ENCODE measurements around the gene FMO1. TPM values are rescaled to one million over a fixed set of nuclear protein-coding genes. Genes with fewer than 3 reads are reported as not detected.
A peak's percentile ranks its signal among the peaks of the same experiment; 100 is the strongest.

Gene FMO1
- total and polyA plus RNA-seq, 2 of the 8 experiments (the other 6 are each of a cell fraction or from before 2014, with no cell fraction given), result 0.11 TPM; not detected in 1

- no peak for FAIRE-seq
- peak overlapping the region; percentile 97 for H2BK120ac ChIP-seq (replicated peaks; ENCODE audit: low read depth, low read length)
- H3K4ac ChIP-seq (replicated peaks; ENCODE audit: insufficient read length, low read depth, low read length), result no peak overlapping the region
- no peak overlapping the region for H2BK15ac ChIP-seq (ENCODE audit: low read length)
- H2BK12ac ChIP-seq (ENCODE audit: low read depth, low read length), result no peak overlapping the region
- no peak overlapping the region for H2BK5ac ChIP-seq (ENCODE audit: low read depth, low read length)
- DNase-seq (ENCODE audit: low read depth in 1 of 2, low spot score in 2 of 2), result no peak
- WGBS, 2 experiments (ENCODE audit: extremely low coverage in 1 of 2, insufficient coverage in 1 of 2, insufficient read length in 1 of 2, insufficient replicate concordance in 2 of 2, low coverage in 1 of 2, low lambda C conversion rate in 2 of 2, missing lambda C conversion rate in 1 of 2), result 95% methylated on average over 3 of the region's 3 CpGs; no CpG with 5 or more reads in 1 of the 2 experiments
- H3K4me3 ChIP-seq (ENCODE audit: extremely low read depth in 1 of 4, insufficient read depth in 2 of 4, low read depth in 3 of 4, low read length in 4 of 4), result no peak overlapping the region
- no peaks in the 10 kb centered on the region for H3K23me2 ChIP-seq (ENCODE audit: low read depth, low read length)
- H3K27ac ChIP-seq (ENCODE audit: low read depth, low read length), result no peak overlapping the region
- H3K4me1 ChIP-seq (replicated peaks in 1 of 4; ENCODE audit: control insufficient read depth in 3 of 4, insufficient read depth in 4 of 4, low read length in 3 of 4), result peaks cover 5 to 30% (median 16%) of the 10 kb centered on the region in 4 experiments; a peak in 6 of 7 replicates
- no peak overlapping the region for H3K14ac ChIP-seq (ENCODE audit: insufficient read length)
- H4K91ac ChIP-seq (replicated peaks; ENCODE audit: insufficient read length, low read length), result no peak overlapping the region
- no peak overlapping the region for H2AFZ ChIP-seq (ENCODE audit: low read length)
- H3K79me2 ChIP-seq (ENCODE audit: control insufficient read depth in 1 of 2, insufficient read depth in 2 of 2, low read length in 2 of 2), result no peaks in the 10 kb centered on the region
- no peaks in the 10 kb centered on the region for H3K9me3 ChIP-seq (ENCODE audit: insufficient read depth in 2 of 2, low read depth in 1 of 2, low read length in 1 of 2)
- H3K4me2 ChIP-seq (ENCODE audit: insufficient read depth in 1 of 2, low read depth in 2 of 2, low read length in 2 of 2), result no peak overlapping the region
- no peak overlapping the region for H2AK5ac ChIP-seq (ENCODE audit: low read depth, low read length)
- H3K27me3 ChIP-seq (replicated peaks in 1 of 4; ENCODE audit: control insufficient read depth in 3 of 4, extremely low read depth in 1 of 4, insufficient read depth in 3 of 4, low read length in 3 of 4), result no peaks in the 10 kb centered on the region
- no peak overlapping the region for H3K23ac ChIP-seq (ENCODE audit: insufficient read length)
- no peak overlapping the region for H4K5ac ChIP-seq (ENCODE audit: insufficient read length, low read depth, low read length)
- H3K36me3 ChIP-seq (ENCODE audit: control insufficient read depth in 2 of 4, insufficient read depth in 4 of 4, low read length in 3 of 4), result no peaks in the 10 kb centered on the region
- H4K8ac ChIP-seq (ENCODE audit: extremely low read depth, insufficient read depth, low read length), result no peak overlapping the region
- H2BK20ac ChIP-seq (ENCODE audit: low read length), result peak overlapping the region; percentile 84; the same call in 1 of the 2 replicates
- no peak overlapping the region for H3K9ac ChIP-seq (replicated peaks in 1 of 4; ENCODE audit: extremely low read depth in 1 of 4, low read depth in 3 of 4, low read length in 3 of 4)
- ChIA-PET POLR2A (ENCODE audit: partially characterized antibody) (no interaction called here), CTCF (ENCODE audit: partially characterized antibody) (interaction anchor here (0.7 to 6.0 kb wide), 10 partner anchors 10 to 108 kb away, joined by 3 to 45 read pairs (median 5); partner anchors contain the start of gene FMO4)
- H3K56ac ChIP-seq (replicated peaks; ENCODE audit: insufficient read length, low read depth, low read length), result no peak overlapping the region
- H3K18ac ChIP-seq (ENCODE audit: extremely low read depth, low read length), result no peak overlapping the region
- H4K20me1 ChIP-seq (replicated peaks in 1 of 2; ENCODE audit: control insufficient read depth in 1 of 2, insufficient read depth in 2 of 2, low read length in 2 of 2), result no peaks in the 10 kb centered on the region
- no peaks in the 10 kb centered on the region for H3K79me1 ChIP-seq (ENCODE audit: low read depth, low read length)
- TF ChIP-seq CTBP2 (IDR thresholded peaks at IDR 0.05; ENCODE audit: borderline replicate concordance, insufficient read depth, insufficient read length, low read length), result no peak
- TF ChIP-seq TBP (IDR thresholded peaks at IDR 0.05; ENCODE audit: low read depth, low read length), result no peak
- no peak for TF ChIP-seq SAP30 (IDR thresholded peaks at IDR 0.05; ENCODE audit: insufficient read depth, insufficient replicate concordance, low read length)
- no peak for TF ChIP-seq POLR2A (IDR thresholded peaks at IDR 0.05; ENCODE audit: control extremely low read depth in 1 of 2, low read depth in 2 of 2, low read length in 2 of 2)
- TF ChIP-seq FOSL1 (IDR thresholded peaks at IDR 0.05; ENCODE audit: insufficient read depth, low read depth, low read length), result no peak
- no peak for TF ChIP-seq ASH2L (IDR thresholded peaks at IDR 0.05; ENCODE audit: low read length)
- no peak for TF ChIP-seq YY1 (IDR thresholded peaks at IDR 0.05; ENCODE audit: low read depth, low read length)
- no peak for TF ChIP-seq RXRA (IDR thresholded peaks at IDR 0.05; ENCODE audit: insufficient read depth, low read depth, low read length)
- no peak for TF ChIP-seq GABPA (IDR thresholded peaks at IDR 0.05; ENCODE audit: borderline replicate concordance, insufficient read depth, low read length)
- TF ChIP-seq ATF3 (IDR thresholded peaks at IDR 0.05; ENCODE audit: insufficient read depth, low read depth, low read length), result no peak
- TF ChIP-seq, protein P1, sequence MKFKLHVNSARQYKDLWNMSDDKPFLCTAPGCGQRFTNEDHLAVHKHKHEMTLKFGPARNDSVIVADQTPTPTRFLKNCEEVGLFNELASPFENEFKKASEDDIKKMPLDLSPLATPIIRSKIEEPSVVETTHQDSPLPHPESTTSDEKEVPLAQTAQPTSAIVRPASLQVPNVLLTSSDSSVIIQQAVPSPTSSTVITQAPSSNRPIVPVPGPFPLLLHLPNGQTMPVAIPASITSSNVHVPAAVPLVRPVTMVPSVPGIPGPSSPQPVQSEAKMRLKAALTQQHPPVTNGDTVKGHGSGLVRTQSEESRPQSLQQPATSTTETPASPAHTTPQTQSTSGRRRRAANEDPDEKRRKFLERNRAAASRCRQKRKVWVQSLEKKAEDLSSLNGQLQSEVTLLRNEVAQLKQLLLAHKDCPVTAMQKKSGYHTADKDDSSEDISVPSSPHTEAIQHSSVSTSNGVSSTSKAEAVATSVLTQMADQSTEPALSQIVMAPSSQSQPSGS (IDR thresholded peaks at IDR 0.05; ENCODE audit: low read length), result no peak
- no peak for TF ChIP-seq EZH2 (IDR thresholded peaks at IDR 0.05; ENCODE audit: low read depth, low read length, severe bottlenecking)
Observed at GRCh38 chr1:171295821-171296220, 47.5 kb downstream of the FMO1 start.

Data from H1 (cell line).